Vagina (tissue), 2 donors: ENCODE measurements around the gene FCRL1.

Source experiments
- CTCF ChIP-seq, 3 experiments: fragments of 450-650 bp in 2 of 3; fragments of 200-600 bp in 1 of 3; sonication (generic) in 1 of 3; IDR thresholded peaks; one replicate each; pipeline ENCODE4 v1.5.1; 2017 to 2019; ENCODE audit warnings: antibody characterized with exemption in 3 of 3, mild to moderate bottlenecking in 2 of 3, moderate library complexity in 2 of 3
- POLR2A ChIP-seq, 2 donors: fragments of 450-650 bp; IDR thresholded peaks; one replicate each; pipeline ENCODE4 v1.6.1; 2017; ENCODE audit warnings: antibody characterized with exemption in 2 of 2, mild to moderate bottlenecking in 2 of 2, moderate library complexity in 2 of 2

DNA sequence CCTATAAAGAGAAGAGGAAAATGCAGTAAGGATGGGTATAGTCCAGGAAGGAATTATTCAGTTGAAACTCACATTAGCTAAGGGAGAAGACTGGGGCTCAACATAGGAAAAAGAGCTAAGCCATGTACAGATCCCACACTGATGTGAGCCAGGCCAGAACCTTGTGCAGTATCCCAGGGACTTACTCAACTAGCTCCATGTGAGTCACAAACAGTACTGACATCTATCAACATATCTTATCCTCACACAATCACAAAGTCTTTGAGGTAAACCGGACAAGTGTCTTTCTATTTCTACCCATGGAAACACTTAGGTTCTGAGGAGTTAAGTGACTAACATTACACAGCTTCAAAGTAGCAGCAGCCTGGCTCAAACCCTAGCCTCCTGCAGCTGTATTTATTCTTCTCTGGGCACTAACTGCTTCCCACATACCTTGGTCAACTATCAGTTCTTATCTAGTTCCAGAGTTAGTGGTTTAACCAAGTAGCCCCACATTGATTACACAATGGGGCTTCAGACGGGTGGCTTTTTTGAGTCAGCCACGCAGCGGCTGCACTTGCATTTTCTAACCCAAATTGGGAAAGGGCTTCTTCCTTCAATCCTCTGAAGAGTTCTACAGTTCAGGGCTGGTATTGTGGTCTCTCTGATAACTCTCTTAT, 12.2 kb upstream of the FCRL1 start:
- TF ChIP-seq CTCF (IDR thresholded peaks at IDR 0.05) (no peak), POLR2A (IDR thresholded peaks at IDR 0.05) (no peak)
